GM10266 (cell line): Measurements from ENCODE around the gene GOLGA6A.
"Not testable (repeated sequence)": the region's sequence is repeated elsewhere in the genome, so short reads cannot be mapped to it uniquely, and the experiment has no call there.

Source experiments
- DNase-seq: peaks from one replicate; pipeline ENCODE4 v3.0.0; 2012; ENCODE audit errors: extremely low spot score
- TF ChIP-seq, protein P1 (sequence below): IDR thresholded peaks from 2 replicates; pipeline ENCODE4 v1.5.1; 2012; ENCODE audit warnings: mild to moderate bottlenecking, low read depth; ENCODE audit not compliant: control insufficient read depth, insufficient read depth; ENCODE audit errors: missing control alignments

GOLGA6A gene

GRCh38 chr15:74082450-74082849 lies at the start of gene GOLGA6A:
GOLGA6A (minus strand) TSS chr15:74082550; CDS start chr15:74082509, 41 bp downstream.
- not testable (repeated sequence) for DNase-seq

GRCh38 chr15:74131628-74132413 lies 49.5 kb upstream of the GOLGA6A start:
- no peak for DNase-seq
- TF ChIP-seq, protein P1, sequence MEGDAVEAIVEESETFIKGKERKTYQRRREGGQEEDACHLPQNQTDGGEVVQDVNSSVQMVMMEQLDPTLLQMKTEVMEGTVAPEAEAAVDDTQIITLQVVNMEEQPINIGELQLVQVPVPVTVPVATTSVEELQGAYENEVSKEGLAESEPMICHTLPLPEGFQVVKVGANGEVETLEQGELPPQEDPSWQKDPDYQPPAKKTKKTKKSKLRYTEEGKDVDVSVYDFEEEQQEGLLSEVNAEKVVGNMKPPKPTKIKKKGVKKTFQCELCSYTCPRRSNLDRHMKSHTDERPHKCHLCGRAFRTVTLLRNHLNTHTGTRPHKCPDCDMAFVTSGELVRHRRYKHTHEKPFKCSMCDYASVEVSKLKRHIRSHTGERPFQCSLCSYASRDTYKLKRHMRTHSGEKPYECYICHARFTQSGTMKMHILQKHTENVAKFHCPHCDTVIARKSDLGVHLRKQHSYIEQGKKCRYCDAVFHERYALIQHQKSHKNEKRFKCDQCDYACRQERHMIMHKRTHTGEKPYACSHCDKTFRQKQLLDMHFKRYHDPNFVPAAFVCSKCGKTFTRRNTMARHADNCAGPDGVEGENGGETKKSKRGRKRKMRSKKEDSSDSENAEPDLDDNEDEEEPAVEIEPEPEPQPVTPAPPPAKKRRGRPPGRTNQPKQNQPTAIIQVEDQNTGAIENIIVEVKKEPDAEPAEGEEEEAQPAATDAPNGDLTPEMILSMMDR: no peak

DNA sequence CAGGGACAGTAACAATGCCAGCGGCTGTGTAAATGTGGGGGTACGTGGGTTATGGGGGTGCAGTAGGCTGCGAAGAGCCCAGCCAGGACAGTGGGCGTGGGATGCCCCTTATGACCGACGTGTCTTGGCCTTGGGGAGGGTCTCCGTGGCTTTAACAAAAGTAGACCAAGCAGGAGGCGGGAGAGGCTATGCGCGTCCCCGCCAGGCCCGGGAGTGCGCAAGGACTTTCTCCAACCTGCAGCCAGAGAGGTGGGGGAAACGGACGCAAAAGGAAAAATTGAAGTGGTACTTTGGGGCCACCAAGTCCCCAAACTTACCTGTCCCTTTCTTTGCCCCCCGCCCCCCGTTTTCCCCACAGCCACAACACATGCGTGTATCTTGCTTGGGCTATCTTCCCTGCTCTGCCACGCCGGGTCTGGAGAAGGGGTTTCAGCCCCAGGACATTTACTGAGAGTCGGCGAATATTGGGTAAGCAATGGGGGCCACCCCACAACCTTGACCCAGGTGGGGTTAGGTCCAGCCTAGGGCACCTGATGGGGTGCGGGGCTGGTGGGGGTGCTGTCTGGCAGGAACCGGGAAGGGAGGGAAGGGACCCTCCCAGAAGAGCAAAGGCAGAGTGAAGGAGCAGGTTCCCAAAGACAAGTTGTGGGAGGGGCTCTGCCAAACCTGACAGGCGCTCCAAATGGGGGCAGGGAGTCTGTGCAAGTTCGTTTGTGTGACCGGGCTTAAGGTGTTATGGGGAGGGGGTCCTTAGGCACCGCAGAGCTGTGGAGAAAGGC lies 48.7 kb upstream of the GOLGA6A start:
- DNase-seq: no peak

DNA sequence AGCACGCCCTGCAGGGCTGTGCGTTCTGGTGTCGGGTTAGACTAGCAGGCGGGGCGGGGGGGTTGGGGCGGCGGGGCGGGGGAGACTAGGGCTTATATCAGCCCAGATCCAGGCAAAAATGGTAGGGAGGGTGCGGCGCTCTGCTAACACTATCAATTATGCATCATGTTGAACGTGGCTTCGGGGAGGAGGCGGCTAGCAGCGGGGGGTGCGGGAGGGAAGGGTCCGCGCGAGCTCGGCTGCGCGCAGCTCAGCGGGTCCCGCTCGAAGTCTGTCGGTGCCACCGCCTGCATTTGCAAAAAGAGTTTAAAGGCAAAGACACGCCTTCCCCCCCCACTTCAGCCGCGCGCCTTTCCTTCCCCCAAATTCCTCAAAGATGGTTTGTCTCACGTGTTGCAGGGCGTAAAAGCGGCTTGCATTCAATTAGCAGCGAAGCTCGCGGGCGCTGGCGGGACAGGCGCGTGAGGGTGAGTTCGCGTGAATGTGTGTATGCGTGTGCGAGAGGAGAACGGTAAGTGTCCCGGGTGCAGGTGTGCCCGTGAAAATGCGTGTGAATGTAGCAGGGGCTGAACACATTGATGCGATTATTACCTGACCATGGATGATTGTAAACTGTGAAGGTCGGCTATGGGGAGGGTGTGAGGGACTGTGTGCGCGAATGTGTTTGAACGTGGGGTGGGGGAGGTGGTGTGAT lies 48.0 kb upstream of the GOLGA6A start, which contains the start of gene ISLR2:
Gene ISLR2 (plus strand): TSS at position 432 of the 694 bp plus-strand sequence. CDS start 2,169 bp downstream, outside the sequence.
- TF ChIP-seq, protein P1: no peak
- DNase-seq: no peak

More for the DNA sequence above, 48.7 kb upstream of the GOLGA6A start:
- TF ChIP-seq, protein P1: no peak

GRCh38 chr15:74129586-74130154 lies 47.3 kb upstream of the GOLGA6A start:
- TF ChIP-seq, protein P1: no peak
- no peak for DNase-seq

- no peak for DNase-seq
- TF ChIP-seq, protein P1: no peak
Observed at GRCh38 chr15:74128785-74129585, 46.6 kb upstream of the GOLGA6A start.
